ENCODE data around the gene ZNF575. TPM values are rescaled to one million over a fixed set of nuclear protein-coding genes. Genes with fewer than 3 reads are reported as not detected.

The ZNF575 gene
- polyA plus RNA-seq, 1 donor from 2014 or later: not detected

- Histone ChIP-seq H3K4me2 (ENCODE audit: low read length) (peak overlapping the region; percentile 88), H4K20me1 (ENCODE audit: insufficient read depth) (no peaks in the 10 kb centered on the region), H3K9me2 (ENCODE audit: insufficient read depth, low read length) (no peaks in the 10 kb centered on the region), H2AFZ (ENCODE audit: low read depth, low read length) (peak overlapping the region; percentile 82), H3K36me3 (ENCODE audit: insufficient read depth, low read length) (no peaks in the 10 kb centered on the region), H3K4me3 (ENCODE audit: low read length) (peak overlapping the region; percentile 76), H3K79me2 (replicated peaks; ENCODE audit: insufficient read depth, low read length) (no peaks in the 10 kb centered on the region), H3F3A (ENCODE audit: insufficient read depth, low read length, poor library complexity, severe bottlenecking) (no peaks in the 10 kb centered on the region), H3K27ac (ENCODE audit: low read length) (peak overlapping the region; percentile 79), H3K9me3 (ENCODE audit: low read length) (no peaks in the 10 kb centered on the region), H3K27me3 (ENCODE audit: insufficient read depth, low read depth, low read length) (no peaks in the 10 kb centered on the region), H3K9ac (ENCODE audit: low read length) (peak overlapping the region; percentile 71)
- TF ChIP-seq TAF1 (IDR thresholded peaks at IDR 0.05; ENCODE audit: low read depth) (no peak), EZH2 (IDR thresholded peaks at IDR 0.05; ENCODE audit: borderline replicate concordance, insufficient read depth, low read length, poor library complexity, severe bottlenecking) (no peak), REST (IDR thresholded peaks at IDR 0.05; ENCODE audit: borderline replicate concordance) (no peak), SMC3 (conservative IDR thresholded peaks at IDR 0.05; ENCODE audit: poor library complexity) (no peak), MXI1 (conservative IDR thresholded peaks at IDR 0.05; ENCODE audit: poor library complexity, severe bottlenecking) (no peak), RAD21 (conservative IDR thresholded peaks at IDR 0.05) (no peak), EP300 (conservative IDR thresholded peaks at IDR 0.05; ENCODE audit: poor library complexity, severe bottlenecking) (no peak), CTCF (IDR thresholded peaks at IDR 0.05; ENCODE audit: poor library complexity, severe bottlenecking) (no peak), POLR2AphosphoS5 (IDR thresholded peaks at IDR 0.05) (no peak)
Measured at GRCh38 chr19:43532571-43532961, 422 bp upstream of the ZNF575 start.

GRCh38 chr19:43533546-43534304 lies 737 bp downstream of the ZNF575 start:
- H3K9ac ChIP-seq (ENCODE audit: low read length): peak overlapping the region; percentile 71
- H3K4me3 ChIP-seq (ENCODE audit: low read length): peak overlapping the region; percentile 76
- H3K27me3 ChIP-seq (ENCODE audit: insufficient read depth, low read depth, low read length): no peaks in the 10 kb centered on the region
- no peaks in the 10 kb centered on the region for H3F3A ChIP-seq (ENCODE audit: insufficient read depth, low read length, poor library complexity, severe bottlenecking)
- peaks cover 6% of the 10 kb centered on the region for H3K36me3 ChIP-seq (ENCODE audit: insufficient read depth, low read length)
- H3K27ac ChIP-seq (ENCODE audit: low read length): peak overlapping the region; percentile 79
- TF ChIP-seq TAF1 (IDR thresholded peaks at IDR 0.05; ENCODE audit: low read depth) (no peak), REST (IDR thresholded peaks at IDR 0.05; ENCODE audit: borderline replicate concordance) (peak; percentile 4), EP300 (conservative IDR thresholded peaks at IDR 0.05; ENCODE audit: poor library complexity, severe bottlenecking) (peak; percentile 13)
- no peaks in the 10 kb centered on the region for H3K9me3 ChIP-seq (ENCODE audit: low read length)
- H2AFZ ChIP-seq (ENCODE audit: low read depth, low read length): peak overlapping the region; percentile 69
- peak overlapping the region; percentile 23 for H3K4me2 ChIP-seq (ENCODE audit: low read length)
- H4K20me1 ChIP-seq (ENCODE audit: insufficient read depth): no peaks in the 10 kb centered on the region
- H3K79me2 ChIP-seq (replicated peaks; ENCODE audit: insufficient read depth, low read length): no peaks in the 10 kb centered on the region
- H3K9me2 ChIP-seq (ENCODE audit: insufficient read depth, low read length): no peaks in the 10 kb centered on the region
